Neural cell (in vitro differentiated cells): ENCODE measurements around the gene HECA. TPM values are rescaled to one million over a fixed set of nuclear protein-coding genes. Genes with fewer than 3 reads are reported as not detected.

ENCODE experiments used
- H2AFZ ChIP-seq: fragments of 200-600, 300-800 bp; sonication (generic), shearing (Covaris generic); 2 replicates; pipeline ENCODE4 v1.6.0; 2014; ENCODE audit warnings: low read depth, mild to moderate bottlenecking, antibody characterized with exemption, low read length, moderate library complexity
- H3F3A ChIP-seq: fragments of 200-600 bp; shearing (Covaris generic); 2 replicates; pipeline ENCODE4 v1.6.1; 2016; ENCODE audit warnings: mild to moderate bottlenecking, moderate library complexity, mixed read lengths, antibody characterized with exemption, low read length; ENCODE audit not compliant: insufficient read depth, poor library complexity, severe bottlenecking
- H3K27ac ChIP-seq: fragments of 200-600, 300-800 bp; sonication (generic), shearing (Covaris generic); 2 replicates; pipeline ENCODE4 v1.5.1; 2014; ENCODE audit warnings: mild to moderate bottlenecking, low read length, moderate library complexity
- H3K27me3 ChIP-seq: fragments of 300-800, 200-600 bp; sonication (generic), shearing (Covaris generic); 2 replicates; pipeline ENCODE4 v1.6.0; 2014; ENCODE audit warnings: mild to moderate bottlenecking, low read depth, low read length, moderate library complexity; ENCODE audit not compliant: insufficient read depth
- H3K36me3 ChIP-seq: fragments of 300-800, 200-600 bp; sonication (generic), shearing (Covaris generic); 2 replicates; pipeline ENCODE4 v1.5.1; 2014; ENCODE audit warnings: mild to moderate bottlenecking, antibody characterized with exemption, low read length, moderate library complexity; ENCODE audit not compliant: insufficient read depth
- H3K4me2 ChIP-seq: fragments of 300-800, 200-600 bp; sonication (generic), shearing (Covaris generic); 2 replicates; pipeline ENCODE4 v1.6.0; 2014; ENCODE audit warnings: mild to moderate bottlenecking, low read length
- H3K4me3 ChIP-seq: fragments of 300-800, 200-600 bp; sonication (generic), shearing (Covaris generic); 2 replicates; pipeline ENCODE4 v1.5.1; 2014; ENCODE audit warnings: mild to moderate bottlenecking, low read length, moderate library complexity
- H3K79me2 ChIP-seq: fragments of 200-600 bp; shearing (Covaris generic); replicated peaks from 2 replicates; pipeline ENCODE4 v1.6.0; 2014; ENCODE audit warnings: mild to moderate bottlenecking, low read length, moderate library complexity; ENCODE audit not compliant: insufficient read depth
- H3K9ac ChIP-seq: fragments of 300-800, 200-600 bp; sonication (generic), shearing (Covaris generic); 2 replicates; pipeline ENCODE4 v1.6.1; 2016; ENCODE audit warnings: mild to moderate bottlenecking, low read length, mixed read lengths
- H3K9me2 ChIP-seq: fragments of 200-600 bp; shearing (Covaris generic); 2 replicates; pipeline ENCODE4 v1.6.1; 2016; ENCODE audit warnings: mild to moderate bottlenecking, low read length, mixed read lengths; ENCODE audit not compliant: insufficient read depth
- H3K9me3 ChIP-seq: fragments of 200-600, 300-800 bp; sonication (generic), shearing (Covaris generic); 2 replicates; pipeline ENCODE4 v1.6.1; 2016; ENCODE audit warnings: mild to moderate bottlenecking, mixed run types, low read length, moderate library complexity, mixed read lengths
- H4K20me1 ChIP-seq: fragments of 200-600 bp; shearing (Covaris generic); 2 replicates; pipeline ENCODE4 v1.6.1; 2016; ENCODE audit warnings: mild to moderate bottlenecking, mixed run types; ENCODE audit not compliant: insufficient read depth
- CTCF ChIP-seq: fragments of 450-650 bp; IDR thresholded peaks from 2 replicates; pipeline ENCODE4 v1.5.1; 2014; ENCODE audit warnings: antibody characterized with exemption, mild to moderate bottlenecking, moderate library complexity; ENCODE audit not compliant: poor library complexity, severe bottlenecking
- EP300 ChIP-seq: fragments of 450-650 bp; conservative IDR thresholded peaks from 2 replicates; pipeline ENCODE4 v1.6.1; 2014; ENCODE audit warnings: antibody characterized with exemption, mild to moderate bottlenecking, moderate library complexity; ENCODE audit not compliant: poor library complexity, severe bottlenecking
- EZH2 ChIP-seq: fragments of 200-600, 300-800 bp; shearing (Covaris generic), sonication (generic); IDR thresholded peaks from 2 replicates; pipeline ENCODE4 v1.6.1; 2014; ENCODE audit warnings: antibody characterized with exemption, low read length, borderline replicate concordance, mild to moderate bottlenecking; ENCODE audit not compliant: insufficient read depth, poor library complexity, severe bottlenecking
- MXI1 ChIP-seq: fragments of 450-650 bp; conservative IDR thresholded peaks from 2 replicates; pipeline ENCODE4 v1.6.1; 2014; ENCODE audit warnings: antibody characterized with exemption, mild to moderate bottlenecking; ENCODE audit not compliant: poor library complexity, severe bottlenecking
- POLR2AphosphoS5 ChIP-seq: IDR thresholded peaks from 2 replicates; pipeline ENCODE4 v1.6.1; 2012
- RAD21 ChIP-seq: fragments of 450-650 bp; conservative IDR thresholded peaks from 2 replicates; pipeline ENCODE4 v1.6.1; 2014; ENCODE audit warnings: antibody characterized with exemption, mild to moderate bottlenecking, moderate library complexity
- REST ChIP-seq: IDR thresholded peaks from 2 replicates; pipeline ENCODE4 v1.6.1; 2012; ENCODE audit warnings: borderline replicate concordance
- SMC3 ChIP-seq: fragments of 450-650 bp; conservative IDR thresholded peaks from 2 replicates; pipeline ENCODE4 v1.6.1; 2014; ENCODE audit warnings: antibody characterized with exemption, mild to moderate bottlenecking, moderate library complexity; ENCODE audit not compliant: poor library complexity
- TAF1 ChIP-seq: IDR thresholded peaks from 2 replicates; pipeline ENCODE4 v1.6.1; 2012; ENCODE audit warnings: low read depth
- polyA minus RNA-seq: library from RNA; depleted of rRNA, polyadenylated mRNA; stranded (reverse); fragments of >200 nt; gene quantifications from 2 replicates; pipeline ENCODE4 v1.2.3, GENCODE V29; 2014
- polyA plus RNA-seq: library from polyadenylated mRNA; depleted of rRNA; stranded (reverse); fragments of >200 nt; gene quantifications from 2 replicates; pipeline ENCODE4 v1.2.3, GENCODE V29; 2014

HECA gene
- polyA plus RNA-seq (19.7 and 20.2 TPM in 2 replicates), polyA minus RNA-seq (27.8 and 31.3 TPM in 2 replicates)

GRCh38 chr6:139134817-139135577 is at the start of gene HECA:
Gene HECA (plus strand): TSS chr6:139135080. CDS start chr6:139135397, 317 bp downstream.
- H3K9ac ChIP-seq = peak within 1 kb of the TSS; percentile 85
- H3K4me3 ChIP-seq = peak within 1 kb of the TSS; percentile 72

More at GRCh38 chr6:139134817-139135577, at the start of gene HECA:
- Histone ChIP-seq H2AFZ (peak within 1 kb of the TSS; percentile 62), H3K9me2 (no peaks in the 10 kb centered on the region), H3K27me3 (no peaks in the 10 kb centered on the region), H3K27ac (peak within 1 kb of the TSS; percentile 53), H3K4me2 (peak within 1 kb of the TSS; percentile 85), H3K9me3 (no peaks in the 10 kb centered on the region), H3K79me2 (peaks cover 25% of the 10 kb centered on the region), H3K36me3 (no peaks in the 10 kb centered on the region), H4K20me1 (no peaks in the 10 kb centered on the region), H3F3A (no peaks in the 10 kb centered on the region)
- TF ChIP-seq POLR2AphosphoS5 = peak; percentile 88
- TF ChIP-seq MXI1 = peak; percentile 70
- TF ChIP-seq SMC3 = peak; percentile 28
- TF ChIP-seq RAD21 = no peak
- peak; percentile 48 for TF ChIP-seq REST
- TF ChIP-seq CTCF = no peak
- no peak for TF ChIP-seq EZH2
- TF ChIP-seq TAF1 = no peak
- TF ChIP-seq EP300 = peak; percentile 61
